WERI-Rb-1 (cell line): Measurements from ENCODE around the gene CTIF.
A peak's percentile ranks its signal among the peaks of the same experiment; 100 is the strongest.

Experiments used
- DNase-seq: peaks from one replicate; pipeline ENCODE4 v3.0.0-alpha.2; 2020
- H3K27ac ChIP-seq: fragments of 250-450 bp; sonication (Bioruptor Pico); 2 replicates; pipeline ENCODE4 v1.5.1; 2020; ENCODE audit warnings: mild to moderate bottlenecking, moderate library complexity
- H3K27me3 ChIP-seq: fragments of 250-450 bp; sonication (Bioruptor Pico); 2 replicates; pipeline ENCODE4 v1.5.1; 2021; ENCODE audit warnings: mild to moderate bottlenecking, low read depth, moderate library complexity; ENCODE audit not compliant: insufficient read depth, severe bottlenecking
- H3K36me3 ChIP-seq: fragments of 250-450 bp; sonication (Bioruptor Pico); 2 replicates; pipeline ENCODE4 v1.5.1; 2020; ENCODE audit warnings: mild to moderate bottlenecking, moderate library complexity
- H3K4me3 ChIP-seq: 2 replicates; pipeline ENCODE4 v1.5.1; 2011; ENCODE audit warnings: low read depth, mild to moderate bottlenecking, control low read depth, low read length
- H3K9me3 ChIP-seq: fragments of 250-450 bp; sonication (Bioruptor Pico); 2 replicates; pipeline ENCODE4 v1.5.1; 2021; ENCODE audit warnings: mild to moderate bottlenecking, moderate library complexity; ENCODE audit not compliant: severe bottlenecking
- TF ChIP-seq, protein P1 (sequence below): IDR thresholded peaks from 2 replicates; pipeline ENCODE4 v1.5.1; 2011; ENCODE audit warnings: low read depth, mild to moderate bottlenecking, control low read depth, inconsistent platforms, low read length

The CTIF gene

DNA sequence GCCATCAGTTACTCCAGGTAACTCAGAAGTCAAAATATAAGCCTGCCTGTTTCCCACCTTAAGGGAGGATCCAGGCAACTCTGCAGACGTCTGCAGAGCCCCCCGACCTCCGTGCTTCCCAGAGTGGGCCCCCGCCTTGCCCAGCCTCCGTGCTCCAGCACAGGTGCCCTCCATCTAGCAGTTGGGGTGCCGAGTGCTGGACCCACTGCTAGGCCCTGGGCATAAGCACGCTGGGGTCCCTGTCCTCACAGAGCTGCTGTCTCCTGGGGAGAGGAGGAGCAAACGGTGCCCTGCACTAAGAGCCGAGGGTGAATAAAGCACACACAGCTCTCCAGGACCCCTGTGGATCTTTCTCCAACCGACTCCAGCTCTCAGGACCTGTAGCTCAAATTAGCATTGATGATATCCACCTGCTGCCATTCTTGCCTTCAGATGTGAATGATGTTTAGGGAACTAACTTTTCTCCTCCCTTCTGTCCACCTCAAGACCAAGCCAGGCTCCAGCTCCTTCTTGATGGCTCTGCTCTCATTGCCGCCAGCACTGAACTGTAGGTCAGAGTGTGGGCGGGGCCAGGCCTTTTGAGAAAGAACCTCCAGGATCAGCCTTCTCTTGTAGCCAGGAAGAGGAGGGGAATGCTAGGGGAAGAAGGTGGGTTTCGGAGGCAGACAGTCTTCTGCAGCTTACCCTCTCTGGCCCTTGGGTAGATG, 290.8 kb downstream of the CTIF start:
- H3K4me3 ChIP-seq, result no peak overlapping the region
- no peaks in the 10 kb centered on the region; the same call in 1 of the 2 replicates for H3K36me3 ChIP-seq
- no peaks in the 10 kb centered on the region for H3K27me3 ChIP-seq
- TF ChIP-seq, protein P1, sequence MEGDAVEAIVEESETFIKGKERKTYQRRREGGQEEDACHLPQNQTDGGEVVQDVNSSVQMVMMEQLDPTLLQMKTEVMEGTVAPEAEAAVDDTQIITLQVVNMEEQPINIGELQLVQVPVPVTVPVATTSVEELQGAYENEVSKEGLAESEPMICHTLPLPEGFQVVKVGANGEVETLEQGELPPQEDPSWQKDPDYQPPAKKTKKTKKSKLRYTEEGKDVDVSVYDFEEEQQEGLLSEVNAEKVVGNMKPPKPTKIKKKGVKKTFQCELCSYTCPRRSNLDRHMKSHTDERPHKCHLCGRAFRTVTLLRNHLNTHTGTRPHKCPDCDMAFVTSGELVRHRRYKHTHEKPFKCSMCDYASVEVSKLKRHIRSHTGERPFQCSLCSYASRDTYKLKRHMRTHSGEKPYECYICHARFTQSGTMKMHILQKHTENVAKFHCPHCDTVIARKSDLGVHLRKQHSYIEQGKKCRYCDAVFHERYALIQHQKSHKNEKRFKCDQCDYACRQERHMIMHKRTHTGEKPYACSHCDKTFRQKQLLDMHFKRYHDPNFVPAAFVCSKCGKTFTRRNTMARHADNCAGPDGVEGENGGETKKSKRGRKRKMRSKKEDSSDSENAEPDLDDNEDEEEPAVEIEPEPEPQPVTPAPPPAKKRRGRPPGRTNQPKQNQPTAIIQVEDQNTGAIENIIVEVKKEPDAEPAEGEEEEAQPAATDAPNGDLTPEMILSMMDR, result no peak
- H3K9me3 ChIP-seq, result no peaks in the 10 kb centered on the region
- no peak overlapping the region; the same call in none of the 2 replicates for H3K27ac ChIP-seq
- peak; percentile 12 for DNase-seq

- Histone ChIP-seq H3K27ac (no peak overlapping the region), H3K9me3 (no peaks in the 10 kb centered on the region), H3K4me3 (no peak overlapping the region), H3K36me3 (no peaks in the 10 kb centered on the region; the same call in 1 of the 2 replicates), H3K27me3 (no peaks in the 10 kb centered on the region)
- TF ChIP-seq, protein P1, result no peak
- DNase-seq, result peak; percentile 4
Observed at GRCh38 chr18:48831113-48831759, 292.4 kb downstream of the CTIF start.

- TF ChIP-seq, protein P1, result no peak
- no peaks in the 10 kb centered on the region; the same call in 1 of the 2 replicates for H3K36me3 ChIP-seq
- H3K27ac ChIP-seq, result no peak overlapping the region
- no peak overlapping the region for H3K4me3 ChIP-seq
- peak; percentile 2 for DNase-seq
- no peaks in the 10 kb centered on the region for H3K27me3 ChIP-seq
- no peaks in the 10 kb centered on the region for H3K9me3 ChIP-seq
Observed at GRCh38 chr18:48831802-48832201, 293.0 kb downstream of the CTIF start.

GRCh38 chr18:48832938-48833700, 294.3 kb downstream of the CTIF start:
- TF ChIP-seq, protein P1, result no peak
- H3K36me3 ChIP-seq, result no peaks in the 10 kb centered on the region; the same call in 1 of the 2 replicates
- H3K4me3 ChIP-seq, result no peak overlapping the region
- H3K27me3 ChIP-seq, result no peaks in the 10 kb centered on the region
- DNase-seq, result peak; percentile 75
- no peak overlapping the region for H3K27ac ChIP-seq
- H3K9me3 ChIP-seq, result no peaks in the 10 kb centered on the region

- TF ChIP-seq, protein P1, result no peak
- H3K27me3 ChIP-seq, result no peaks in the 10 kb centered on the region
- H3K36me3 ChIP-seq, result no peaks in the 10 kb centered on the region; the same call in 1 of the 2 replicates
- peak; percentile 1 for DNase-seq
- H3K4me3 ChIP-seq, result no peak overlapping the region
- H3K27ac ChIP-seq, result no peak overlapping the region
- no peaks in the 10 kb centered on the region for H3K9me3 ChIP-seq
Observed at GRCh38 chr18:48833701-48834412, 295.0 kb downstream of the CTIF start.
